PC-9 (cell line): ENCODE data around the gene UNC45B. TPM values are rescaled to one million over a fixed set of nuclear protein-coding genes. Genes with fewer than 3 reads are reported as not detected.

Experiments used
- BruUV-seq: library from RNA; stranded (reverse); fragments of 400-500 nt; replicated peaks from 2 replicates; lab custom pipeline; 2021; lab: Mats Ljungman, UMichigan
- CTCF ChIA-PET: fragments of 300-600 bp; sonication (Branson Sonifier 250); formaldehyde crosslinking; loops from one replicate; lab custom pipeline; 2022; ENCODE audit warnings: antibody characterized with exemption; lab: Charles Lee
- POLR2A ChIA-PET: fragments of 300-600 bp; sonication (Branson Sonifier 250); formaldehyde crosslinking; loops from one replicate; lab custom pipeline; 2022; ENCODE audit warnings: antibody characterized with exemption; ENCODE audit not compliant: unreplicated experiment; lab: Charles Lee
- DNase-seq, 2 experiments: peaks; one replicate each; pipeline versions ENCODE4 v3.0.0 to v3.0.0-alpha.2; 2015 to 2022; ENCODE audit warnings: mixed read lengths in 1 of 2
- H2AFZ ChIP-seq: fragments of 200-600 bp; sonication (generic); 2 replicates; pipeline ENCODE4 v1.8.1; 2017; ENCODE audit warnings: antibody characterized with exemption
- H3F3A ChIP-seq: fragments of 200-600 bp; sonication (generic); 2 replicates; pipeline ENCODE4 v1.8.1; 2017; ENCODE audit warnings: antibody characterized with exemption, mild to moderate bottlenecking, low read depth; ENCODE audit not compliant: insufficient read depth
- H3K27ac ChIP-seq: fragments of 200-600 bp; sonication (generic); 2 replicates; pipeline ENCODE4 v1.6.1; 2016; ENCODE audit warnings: mixed run types
- H3K27me3 ChIP-seq: fragments of 200-600 bp; sonication (generic); 2 replicates; pipeline ENCODE4 v1.6.1; 2016; ENCODE audit warnings: low read depth, mixed run types; ENCODE audit not compliant: insufficient read depth
- H3K36me3 ChIP-seq: fragments of 200-600 bp; sonication (generic); 2 replicates; pipeline ENCODE4 v1.6.1; 2016; ENCODE audit warnings: low read depth, mixed run types
- H3K4me1 ChIP-seq: fragments of 200-600 bp; sonication (generic); replicated peaks from 2 replicates; pipeline ENCODE4 v1.6.1; 2016; ENCODE audit warnings: mixed run types; ENCODE audit not compliant: insufficient read depth
- H3K4me2 ChIP-seq: fragments of 200-600 bp; sonication (generic); 2 replicates; pipeline ENCODE4 v1.6.1; 2017; ENCODE audit warnings: mixed run types
- H3K4me3 ChIP-seq: fragments of 200-600 bp; sonication (generic); 2 replicates; pipeline ENCODE4 v1.6.1; 2016; ENCODE audit warnings: mixed run types
- H3K79me2 ChIP-seq: fragments of 200-600 bp; sonication (generic); 2 replicates; pipeline ENCODE4 v1.6.1; 2017; ENCODE audit warnings: low read depth, mixed run types
- H3K9me2 ChIP-seq: fragments of 200-600 bp; sonication (generic); 2 replicates; pipeline ENCODE4 v1.8.1; 2017; ENCODE audit warnings: mild to moderate bottlenecking; ENCODE audit not compliant: insufficient read depth
- H3K9me3 ChIP-seq: fragments of 200-600 bp; sonication (generic); 2 replicates; pipeline ENCODE4 v1.8.1; 2016; ENCODE audit warnings: low read depth; ENCODE audit not compliant: insufficient read depth
- H4K20me1 ChIP-seq: fragments of 200-600 bp; sonication (generic); 2 replicates; pipeline ENCODE4 v1.8.1; 2017; ENCODE audit not compliant: insufficient read depth
- CTCF ChIP-seq: fragments of 200-600 bp; sonication (generic); conservative IDR thresholded peaks from 2 replicates; pipeline ENCODE4 v1.6.1; 2017; ENCODE audit warnings: mixed run types, antibody characterized with exemption, mild to moderate bottlenecking, moderate library complexity
- EZH2 ChIP-seq: fragments of 200-600 bp; sonication (generic); IDR thresholded peaks from 2 replicates; pipeline ENCODE4 v1.8.0; 2017; ENCODE audit warnings: antibody characterized with exemption, low read depth
- intact Hi-C: fragments of 100-400 bp; cut with micrococcal nuclease; formaldehyde crosslinking; loops from one replicate; pipeline ENCODE4 v1.10.0; 2022; ENCODE audit not compliant: unreplicated experiment
- total RNA-seq: library from RNA; stranded (reverse); gene quantifications from 2 replicates; pipeline ENCODE4 v1.2.3, GENCODE V29; 2021

The UNC45B gene
- total RNA-seq, 1 experiment from 2014 or later = not detected

GRCh38 chr17:35235917-35236316 is 88.3 kb downstream of the UNC45B start:
- POLR2A ChIA-PET = interaction anchor here (0.5 kb wide), 1 partner anchor 126 kb away, joined by 4 read pairs; no protein-coding TSS in a partner anchor
- intact Hi-C loops = no loop called here
- BruUV-seq = no TSS peak
- Histone ChIP-seq H2AFZ (no peak overlapping the region), H3K79me2 (no peaks in the 10 kb centered on the region), H3K4me3 (no peak overlapping the region), H3F3A (no peaks in the 10 kb centered on the region), H3K36me3 (no peaks in the 10 kb centered on the region), H3K27me3 (peaks cover 4% of the 10 kb centered on the region), H3K4me1 (no peaks in the 10 kb centered on the region), H4K20me1 (no peaks in the 10 kb centered on the region), H3K4me2 (no peak overlapping the region), H3K9me3 (no peaks in the 10 kb centered on the region), H3K9me2 (no peaks in the 10 kb centered on the region), H3K27ac (no peak overlapping the region)
- CTCF ChIA-PET = no interaction called here
- no peak for DNase-seq
- no peak for TF ChIP-seq CTCF
- no peak for TF ChIP-seq EZH2

- Histone ChIP-seq H3K4me1 (no peaks in the 10 kb centered on the region; the same call in 1 of the 2 replicates), H3K9me3 (no peaks in the 10 kb centered on the region), H3K27ac (no peak overlapping the region), H3K9me2 (no peaks in the 10 kb centered on the region), H3K4me3 (no peak overlapping the region), H2AFZ (no peak overlapping the region), H3K36me3 (no peaks in the 10 kb centered on the region), H3K4me2 (no peak overlapping the region), H4K20me1 (no peaks in the 10 kb centered on the region), H3F3A (peaks cover 2% of the 10 kb centered on the region; the same call in 1 of the 2 replicates), H3K79me2 (0 out of 2 replicates have a peak, but pooled peaks cover 2% of the 10 kb centered on the region), H3K27me3 (peaks cover 4% of the 10 kb centered on the region)
- no TSS peak for BruUV-seq
- no peak for TF ChIP-seq EZH2
- no peak for TF ChIP-seq CTCF
- intact Hi-C loops = no loop called here
- CTCF ChIA-PET = no interaction called here
- POLR2A ChIA-PET = no interaction called here
- DNase-seq = no peak
These were observed 89.2 kb downstream of the UNC45B start for GRCh38 chr17:35236821-35237220.

- POLR2A ChIA-PET = no interaction called here
- no TSS peak for BruUV-seq
- DNase-seq = no peak
These were observed 91.2 kb downstream of the UNC45B start for GRCh38 chr17:35238821-35239220.

More at GRCh38 chr17:35238821-35239220, 91.2 kb downstream of the UNC45B start:
- H3K36me3 ChIP-seq = no peaks in the 10 kb centered on the region
- CTCF ChIA-PET = no interaction called here
- peaks cover 4% of the 10 kb centered on the region; the same call in 1 of the 2 replicates for H3K27me3 ChIP-seq
- TF ChIP-seq EZH2 = no peak
- no peak for TF ChIP-seq CTCF
- H3K9me2 ChIP-seq = no peaks in the 10 kb centered on the region
- peaks cover 5% of the 10 kb centered on the region for H3K4me1 ChIP-seq
- intact Hi-C loops = no loop called here
- H3K4me2 ChIP-seq = no peak overlapping the region
- H3K79me2 ChIP-seq = 0 out of 2 replicates have a peak, but pooled peaks cover 5% of the 10 kb centered on the region
- no peak overlapping the region for H3K4me3 ChIP-seq
- H3F3A ChIP-seq = peaks cover 13% of the 10 kb centered on the region
- no peaks in the 10 kb centered on the region for H3K9me3 ChIP-seq
- H4K20me1 ChIP-seq = no peaks in the 10 kb centered on the region
- no peak overlapping the region for H3K27ac ChIP-seq
- no peak overlapping the region for H2AFZ ChIP-seq

Other genes with a start within 250 kb of the UNC45B start
- gene CCT6B, start 186.4 kb upstream of the UNC45B start, total RNA-seq = 3.7 and 8.5 TPM in 2 replicates
- gene ZNF830, start 186.3 kb upstream of the UNC45B start, total RNA-seq = 13.6 and 13.9 TPM in 2 replicates
- gene LIG3, start 167.3 kb upstream of the UNC45B start, total RNA-seq = 25.0 and 25.5 TPM in 2 replicates
- gene RFFL, start 84.1 kb upstream of the UNC45B start, total RNA-seq = 36.7 and 38.1 TPM in 2 replicates
- gene RAD51D, start 28.0 kb upstream of the UNC45B start, total RNA-seq = 7.8 and 9.7 TPM in 2 replicates
- gene FNDC8, start 26.2 kb upstream of the UNC45B start, total RNA-seq = not detected in 2 replicates
- gene NLE1, start 5.5 kb upstream of the UNC45B start, total RNA-seq = 16.4 and 20.8 TPM in 2 replicates
- gene SLC35G3, start 46.6 kb downstream of the UNC45B start, total RNA-seq = not detected in 2 replicates
- 16.1 and 17.3 TPM in 2 replicates for gene SLFN5, start 95.3 kb downstream of the UNC45B start, total RNA-seq
- 0.46 and 0.53 TPM in 2 replicates for gene SLFN11, start 225.8 kb downstream of the UNC45B start, total RNA-seq